Measurements from ENCODE around the gene MAN1C1. TPM values are rescaled to one million over a fixed set of nuclear protein-coding genes. Genes with fewer than 3 reads are reported as not detected.

Gene MAN1C1
- polyA plus RNA-seq, 1 of the 3 experiments (the other 2 are of a cell fraction): 0.20 TPM

- Histone ChIP-seq H3F3A (replicated peaks; ENCODE audit: insufficient read depth) (no peaks in the 10 kb centered on the region), H3K4me1 (ENCODE audit: control insufficient read depth in 1 of 2, insufficient read depth in 2 of 2, low read depth in 1 of 2, low read length in 1 of 2) (no peaks in the 10 kb centered on the region; a peak in 1 of 4 replicates), H3K9me2 (no peaks in the 10 kb centered on the region), H4K20me1 (ENCODE audit: insufficient read depth) (no peaks in the 10 kb centered on the region), H3K4me3 (ENCODE audit: low read depth in 2 of 2, low read length in 1 of 2) (no peak overlapping the region), H3K36me3 (replicated peaks in 1 of 2; ENCODE audit: control insufficient read depth in 1 of 2, insufficient read depth in 2 of 2, low read length in 1 of 2) (no peaks in the 10 kb centered on the region), H3K4me2 (no peak overlapping the region), H2AFZ (ENCODE audit: low read depth) (no peak overlapping the region), H3K79me2 (ENCODE audit: insufficient read depth) (no peaks in the 10 kb centered on the region), H3K9ac (no peak overlapping the region), H3K27ac (ENCODE audit: low read depth in 2 of 2, low read length in 1 of 2) (no peak overlapping the region), H3K9me3 (no peaks in the 10 kb centered on the region), H3K27me3 (ENCODE audit: insufficient read depth) (peaks cover 26% of the 10 kb centered on the region; the same call in 1 of the 2 replicates)
- CTCF ChIA-PET: no interaction called here
- no peak for TF ChIP-seq EZH2phosphoT487 (IDR thresholded peaks at IDR 0.05; ENCODE audit: borderline replicate concordance, low read depth)
- no peak for TF ChIP-seq IRF3 (IDR thresholded peaks at IDR 0.05; ENCODE audit: low read depth, low read length)
- TF ChIP-seq NRF1 (IDR thresholded peaks at IDR 0.05; ENCODE audit: low read depth, low read length): no peak
- TF ChIP-seq REST (IDR thresholded peaks at IDR 0.05; ENCODE audit: low read depth, low read length): no peak
- TF ChIP-seq MXI1 (IDR thresholded peaks at IDR 0.05; ENCODE audit: low read depth, low read length): no peak
- no peak for TF ChIP-seq SMC3 (IDR thresholded peaks at IDR 0.05; ENCODE audit: low read depth, low read length)
- no peak for TF ChIP-seq POLR2AphosphoS5 (IDR thresholded peaks at IDR 0.05; ENCODE audit: low read depth, low read length)
- TF ChIP-seq USF1 (IDR thresholded peaks at IDR 0.05; ENCODE audit: borderline replicate concordance, low read depth): no peak
- no peak for TF ChIP-seq RXRA (IDR thresholded peaks at IDR 0.05; ENCODE audit: borderline replicate concordance, low read depth)
- POLR2A ChIA-PET: no interaction called here
- DNase-seq: no peak
- WGBS (ENCODE audit: low lambda C conversion rate): 40% methylated on average over 3 of the region's 4 CpGs
These were observed 28.4 kb downstream of the MAN1C1 start for GRCh38 chr1:25644962-25645361.

GRCh38 chr1:25645637-25646400 lies 29.2 kb downstream of the MAN1C1 start:
- Histone ChIP-seq H3K4me3 (ENCODE audit: low read depth in 2 of 2, low read length in 1 of 2) (no peak overlapping the region), H3K36me3 (replicated peaks in 1 of 2; ENCODE audit: control insufficient read depth in 1 of 2, insufficient read depth in 2 of 2, low read length in 1 of 2) (no peaks in the 10 kb centered on the region), H3K27ac (ENCODE audit: low read depth in 2 of 2, low read length in 1 of 2) (no peak overlapping the region), H2AFZ (ENCODE audit: low read depth) (no peak overlapping the region), H3K79me2 (ENCODE audit: insufficient read depth) (no peaks in the 10 kb centered on the region), H3K9me3 (no peaks in the 10 kb centered on the region), H3F3A (replicated peaks; ENCODE audit: insufficient read depth) (no peaks in the 10 kb centered on the region), H4K20me1 (ENCODE audit: insufficient read depth) (no peaks in the 10 kb centered on the region), H3K9me2 (no peaks in the 10 kb centered on the region), H3K27me3 (ENCODE audit: insufficient read depth) (peaks cover 20% of the 10 kb centered on the region; the same call in 1 of the 2 replicates), H3K4me2 (no peak overlapping the region), H3K4me1 (ENCODE audit: control insufficient read depth in 1 of 2, insufficient read depth in 2 of 2, low read depth in 1 of 2, low read length in 1 of 2) (no peaks in the 10 kb centered on the region; a peak in 1 of 4 replicates), H3K9ac (no peak overlapping the region)
- ChIA-PET POLR2A (no interaction called here), CTCF (no interaction called here)
- TF ChIP-seq FOXJ3 (CRISPR knock-in tag; IDR thresholded peaks at IDR 0.05) (no peak), ELF1 (IDR thresholded peaks at IDR 0.05) (no peak)
- no peak for DNase-seq
- WGBS (ENCODE audit: low lambda C conversion rate): 80% methylated on average over 23 of the region's 23 CpGs
